A549 (cell line): ENCODE measurements around the gene SLC39A11. TPM values are rescaled to one million over a fixed set of nuclear protein-coding genes. Genes with fewer than 3 reads are reported as not detected.

ENCODE experiments used
- ATAC-seq, 2 experiments: fragments of 200-7000 bp in 1 of 2; fragments of >200 bp in 1 of 2; cut with Nextera tagmentation in 1 of 2; cut with Tn5 transposase in 1 of 2; 3 replicates each; pipeline versions ENCODE4 v1.8.0 to v1.9.1; 2018 to 2020; ENCODE audit warnings: mild to moderate bottlenecking in 1 of 2, moderate library complexity in 1 of 2
- CTCF ChIA-PET: fragments of 300-600 bp; sonication (Branson Sonifier 250); formaldehyde crosslinking; extraction: SDS; loops from one replicate; lab custom pipeline; 2021; ENCODE audit warnings: antibody characterized with exemption, inconsistent platforms; lab: Yijun Ruan, JAX
- POLR2A ChIA-PET: fragments of 350-600 bp; formaldehyde crosslinking; extraction: SDS; loops from one replicate; lab custom pipeline; 2021; ENCODE audit warnings: antibody characterized with exemption, inconsistent platforms; lab: Yijun Ruan, JAX
- DNase-seq, 2 experiments: peaks; one replicate each; pipeline versions ENCODE4 v3.0.0 to v3.0.0-alpha.2; 2011 to 2016; ENCODE audit warnings: low read depth in 1 of 2, low spot score in 1 of 2
- FAIRE-seq: peaks from 2 replicates; lab custom pipeline; 2011; peaks lifted over from hg19 to GRCh38; lab: Jason Lieb, UNC
- H3K27ac ChIP-seq, 2 experiments: fragments of >200 bp; sonication (Bioruptor Twin); formaldehyde crosslinking; 3 replicates each; pipeline ENCODE4 v1.5.1; 2016 to 2017
- H3K4me1 ChIP-seq: fragments of >200 bp; sonication (Bioruptor Twin); formaldehyde crosslinking; 3 replicates; pipeline ENCODE4 v1.6.1; 2016
- H3K4me2 ChIP-seq: fragments of >200 bp; sonication (Bioruptor Twin); formaldehyde crosslinking; 3 replicates; pipeline ENCODE4 v1.6.1; 2016
- H3K4me3 ChIP-seq: fragments of >200 bp; sonication (Bioruptor Twin); formaldehyde crosslinking; 3 replicates; pipeline ENCODE4 v1.5.1; 2016
- H3K9me3 ChIP-seq: fragments of >200 bp; sonication (Bioruptor Twin); formaldehyde crosslinking; 3 replicates; pipeline ENCODE4 v1.6.1; 2016
- ATOH8 ChIP-seq: fragments of 250-450 bp; sonication (Bioruptor Pico); IDR thresholded peaks from 2 replicates; pipeline ENCODE4 v1.5.0; 2020; ENCODE audit warnings: low read depth, mild to moderate bottlenecking, moderate library complexity
- CBX8 ChIP-seq: fragments of 200-600 bp; sonication (generic); IDR thresholded peaks from 2 replicates; pipeline ENCODE4 v1.6.1; 2016
- CEBPB ChIP-seq, 2 experiments: fragments of >200 bp in 1 of 2; sonication (Bioruptor Twin) in 1 of 2; formaldehyde crosslinking in 1 of 2; IDR thresholded peaks; 2 replicates each; pipeline ENCODE4 v1.6.1; 2012 to 2016
- CHD2 ChIP-seq: fragments of 150-350 bp; IDR thresholded peaks from 2 replicates; pipeline ENCODE4 v1.6.1; 2014; ENCODE audit warnings: low read length; ENCODE audit not compliant: partially characterized antibody
- E2F6 ChIP-seq: IDR thresholded peaks from 2 replicates; pipeline ENCODE4 v1.6.1; 2012; ENCODE audit warnings: low read depth, borderline replicate concordance
- ELK1 ChIP-seq: fragments of 150-350 bp; IDR thresholded peaks from 2 replicates; pipeline ENCODE4 v1.6.1; 2014; ENCODE audit warnings: low read depth, mild to moderate bottlenecking, low read length
- FOSL2 ChIP-seq, 2 experiments: fragments of 450-650 bp in 1 of 2; fragments of >200 bp in 1 of 2; sonication (Bioruptor Twin) in 1 of 2; formaldehyde crosslinking; IDR thresholded peaks; 2 replicates each; pipeline versions ENCODE4 v1.5.0 to v1.6.1; 2016 to 2020; ENCODE audit warnings: mild to moderate bottlenecking in 1 of 2, moderate library complexity in 1 of 2
- HES2 ChIP-seq: fragments of >200 bp; sonication (Bioruptor Twin); formaldehyde crosslinking; IDR thresholded peaks from 2 replicates; pipeline ENCODE4 v1.6.1; 2016
- JUNB ChIP-seq: fragments of >200 bp; sonication (Bioruptor Twin); formaldehyde crosslinking; IDR thresholded peaks from 2 replicates; pipeline ENCODE4 v1.6.1; 2016
- KDM1A ChIP-seq: fragments of 200-600 bp; sonication (generic); IDR thresholded peaks from 2 replicates; pipeline ENCODE4 v1.6.1; 2016; ENCODE audit warnings: low read depth, mild to moderate bottlenecking
- NFE2L2 ChIP-seq: fragments of 150-350 bp; conservative IDR thresholded peaks from 2 replicates; pipeline ENCODE4 v1.6.1; 2014; ENCODE audit warnings: low read length
- NPAS2 ChIP-seq: fragments of 250-450 bp; sonication (Bioruptor Pico); IDR thresholded peaks from 2 replicates; pipeline ENCODE4 v1.8.0; 2022; ENCODE audit warnings: mild to moderate bottlenecking, moderate library complexity, borderline replicate concordance
- RNF2 ChIP-seq: fragments of 200-600 bp; sonication (generic); IDR thresholded peaks from 2 replicates; pipeline ENCODE4 v1.6.1; 2016; ENCODE audit warnings: low read depth, mild to moderate bottlenecking, antibody characterized with exemption, moderate library complexity, borderline replicate concordance
- TFCP2L1 ChIP-seq: fragments of 250-450 bp; sonication (Bioruptor Pico); IDR thresholded peaks from 2 replicates; pipeline ENCODE4 v1.5.0; 2021; ENCODE audit warnings: mild to moderate bottlenecking
- ZC3H11A ChIP-seq: fragments of 450-650 bp; IDR thresholded peaks from 2 replicates; pipeline ENCODE4 v1.6.1; 2014; ENCODE audit warnings: antibody characterized with exemption, mild to moderate bottlenecking
- WGBS: methylation state at CpG from one replicate; pipeline ENCODE4 v1.1.6; 2017; ENCODE audit errors: missing lambda C conversion rate; 5-methylcytosine and 5-hydroxymethylcytosine counted together
- polyA plus RNA-seq, 4 experiments: library from polyadenylated mRNA; depleted of rRNA in 3 of 4; stranded (reverse); fragments of >200 nt; fragmentation: RNase III in 1 of 4; extraction: RNeasy Plus Mini Kit Qiagen cat#74134 plus additional on column Dnase treatment in 1 of 4; gene quantifications; 2 replicates in 3 of 4; 3 replicates in 1 of 4; pipeline ENCODE4 v1.2.3, GENCODE V29; 2011 to 2017

SLC39A11 gene
- polyA plus RNA-seq, 2 of the 4 experiments (the other 2 are of a cell fraction) = 18.4 to 25.2 TPM

DNA sequence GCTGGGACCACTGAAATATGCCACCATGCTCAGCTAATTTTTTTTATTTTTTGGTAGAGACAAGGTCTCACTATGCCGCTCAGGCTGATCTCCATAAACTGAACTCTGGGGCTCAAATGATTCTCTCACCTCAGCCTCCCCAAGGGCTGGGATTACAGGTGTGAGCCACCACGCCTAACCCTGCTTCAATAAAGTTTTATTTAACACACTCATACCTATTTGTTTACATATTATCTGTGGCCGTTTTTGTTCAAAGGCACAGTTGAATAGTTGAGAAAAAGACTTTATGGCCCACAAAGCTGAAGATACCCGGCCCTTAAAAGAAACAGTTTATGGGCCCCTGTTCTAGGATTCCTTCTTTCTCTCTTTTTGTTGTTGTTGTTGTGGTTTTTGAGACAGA, 419.8 kb downstream of the SLC39A11 start:
- ATAC-seq = no peak

GRCh38 chr17:72671016-72671415, 421.5 kb downstream of the SLC39A11 start:
- FAIRE-seq = no peak

More for the DNA sequence above, 419.8 kb downstream of the SLC39A11 start:
- ChIA-PET CTCF (interaction anchor here (1.0 to 2.1 kb wide), 3 partner anchors 8 to 53 kb away, joined by 4 to 6 read pairs (median 4); no protein-coding TSS in a partner anchor), POLR2A (no interaction called here)
- H3K27ac ChIP-seq = no peak overlapping the region
- TF ChIP-seq NFE2L2 = no peak
- no peak for TF ChIP-seq E2F6
- TF ChIP-seq CBX8 = no peak
- TF ChIP-seq ELK1 = no peak
- no peak for TF ChIP-seq NPAS2 (CRISPR knock-in tag)
- no peak for TF ChIP-seq CHD2
- no peak for TF ChIP-seq ATOH8 (CRISPR knock-in tag)
- TF ChIP-seq CEBPB (IDR thresholded peaks at IDR 0.05) = no peak
- no peak for TF ChIP-seq ZC3H11A
- TF ChIP-seq JUNB = no peak
- FAIRE-seq (no peak), DNase-seq (no peak)
- H3K4me2 ChIP-seq = no peak overlapping the region
- H3K9me3 ChIP-seq = peaks cover 7% of the 10 kb centered on the region
- no peaks in the 10 kb centered on the region for H3K4me1 ChIP-seq
- WGBS = 92% methylated on average over 4 of the region's 4 CpGs
- H3K4me3 ChIP-seq = no peak overlapping the region

GRCh38 chr17:72667096-72668063, 425.1 kb downstream of the SLC39A11 start:
- CTCF ChIA-PET = interaction anchor here (1.1 to 3.8 kb wide), 7 partner anchors 10 to 108 kb away, joined by 3 to 22 read pairs (median 4); no protein-coding TSS in a partner anchor
- peak; percentile 53; the same call in 1 of the 2 replicates for TF ChIP-seq KDM1A
- TF ChIP-seq RNF2 = no peak
- Histone ChIP-seq H3K27ac (no peak overlapping the region), H3K4me3 (no peak overlapping the region), H3K4me1 (no peaks in the 10 kb centered on the region), H3K4me2 (no peak overlapping the region), H3K9me3 (peaks cover 7% of the 10 kb centered on the region)
- WGBS = 86% methylated on average over 5 of the region's 5 CpGs
- DNase-seq (no peak), ATAC-seq (0 out of 6 replicates have a peak, but pooled peaks of 1 of the 2 experiments have one; percentile 28), FAIRE-seq (no peak)
- POLR2A ChIA-PET = interaction anchor here (0.6 kb wide), 1 partner anchor 8 kb away, joined by 8 read pairs; no protein-coding TSS in a partner anchor

More at GRCh38 chr17:72671016-72671415, 421.5 kb downstream of the SLC39A11 start:
- Histone ChIP-seq H3K4me1 (no peaks in the 10 kb centered on the region), H3K9me3 (peaks cover 7% of the 10 kb centered on the region), H3K27ac (no peak overlapping the region), H3K4me2 (no peak overlapping the region), H3K4me3 (no peak overlapping the region)
- CTCF ChIA-PET = interaction anchor here (0.8 to 2.2 kb wide), 11 partner anchors 9 to 518 kb away, joined by 3 to 10 read pairs (median 4); no protein-coding TSS in a partner anchor
- TF ChIP-seq NFE2L2 (no peak), NPAS2 (CRISPR knock-in tag) (no peak), TFCP2L1 (CRISPR knock-in tag) (no peak), E2F6 (no peak), FOSL2 (IDR thresholded peaks at IDR 0.05) (no peak), FOSL2 (CRISPR knock-in tag; IDR thresholded peaks at IDR 0.05) (no peak), HES2 (no peak)
- no peak for DNase-seq
- POLR2A ChIA-PET = interaction anchor here (1.0 to 1.5 kb wide), 2 partner anchors 14 to 78 kb away, joined by 4 to 7 read pairs; no protein-coding TSS in a partner anchor
- no peak; a peak in 1 of 6 replicates for ATAC-seq
